A549 (cell line): ENCODE data around the gene FAF1. TPM values are rescaled to one million over a fixed set of nuclear protein-coding genes. Genes with fewer than 3 reads are reported as not detected.

Source experiments
- ATAC-seq, 2 experiments: fragments of 200-7000 bp in 1 of 2; fragments of >200 bp in 1 of 2; cut with Nextera tagmentation in 1 of 2; cut with Tn5 transposase in 1 of 2; 3 replicates each; pipeline versions ENCODE4 v1.8.0 to v1.9.1; 2018 to 2020; ENCODE audit warnings: mild to moderate bottlenecking in 1 of 2, moderate library complexity in 1 of 2
- CTCF ChIA-PET: fragments of 300-600 bp; sonication (Branson Sonifier 250); formaldehyde crosslinking; extraction: SDS; loops from one replicate; lab custom pipeline; 2021; ENCODE audit warnings: antibody characterized with exemption, inconsistent platforms; lab: Yijun Ruan, JAX
- POLR2A ChIA-PET: fragments of 350-600 bp; formaldehyde crosslinking; extraction: SDS; loops from one replicate; lab custom pipeline; 2021; ENCODE audit warnings: antibody characterized with exemption, inconsistent platforms; lab: Yijun Ruan, JAX
- DNase-seq, 2 experiments: peaks; one replicate each; pipeline versions ENCODE4 v3.0.0 to v3.0.0-alpha.2; 2011 to 2016; ENCODE audit warnings: low read depth in 1 of 2, low spot score in 1 of 2
- FAIRE-seq: peaks from 2 replicates; lab custom pipeline; 2011; peaks lifted over from hg19 to GRCh38; lab: Jason Lieb, UNC
- H3K27ac ChIP-seq, 2 experiments: fragments of >200 bp; sonication (Bioruptor Twin); formaldehyde crosslinking; 3 replicates each; pipeline ENCODE4 v1.5.1; 2016 to 2017
- H3K4me1 ChIP-seq: fragments of >200 bp; sonication (Bioruptor Twin); formaldehyde crosslinking; 3 replicates; pipeline ENCODE4 v1.6.1; 2016
- H3K4me2 ChIP-seq: fragments of >200 bp; sonication (Bioruptor Twin); formaldehyde crosslinking; 3 replicates; pipeline ENCODE4 v1.6.1; 2016
- H3K4me3 ChIP-seq: fragments of >200 bp; sonication (Bioruptor Twin); formaldehyde crosslinking; 3 replicates; pipeline ENCODE4 v1.5.1; 2016
- H3K9me3 ChIP-seq: fragments of >200 bp; sonication (Bioruptor Twin); formaldehyde crosslinking; 3 replicates; pipeline ENCODE4 v1.6.1; 2016
- CBX8 ChIP-seq: fragments of 200-600 bp; sonication (generic); IDR thresholded peaks from 2 replicates; pipeline ENCODE4 v1.6.1; 2016
- CHD2 ChIP-seq: fragments of 150-350 bp; IDR thresholded peaks from 2 replicates; pipeline ENCODE4 v1.6.1; 2014; ENCODE audit warnings: low read length; ENCODE audit not compliant: partially characterized antibody
- CHD4 ChIP-seq: fragments of 200-600 bp; sonication (generic); IDR thresholded peaks from 2 replicates; pipeline ENCODE4 v1.6.1; 2016; ENCODE audit warnings: antibody characterized with exemption, mild to moderate bottlenecking, borderline replicate concordance
- EHF ChIP-seq: fragments of 250-450 bp; sonication (Bioruptor Pico); IDR thresholded peaks from 2 replicates; pipeline ENCODE4 v1.5.0; 2020; ENCODE audit warnings: mild to moderate bottlenecking
- EP300 ChIP-seq, 2 experiments: fragments of >200 bp; sonication (Bioruptor Twin); formaldehyde crosslinking; IDR thresholded peaks; 2 replicates in 1 of 2; 3 replicates in 1 of 2; pipeline ENCODE4 v1.6.1; 2016 to 2017
- ESRRA ChIP-seq: fragments of 150-350 bp; IDR thresholded peaks from 2 replicates; pipeline ENCODE4 v1.6.1; 2014; ENCODE audit warnings: mild to moderate bottlenecking, low read length, borderline replicate concordance
- FOSL2 ChIP-seq, 2 experiments: fragments of 450-650 bp in 1 of 2; fragments of >200 bp in 1 of 2; sonication (Bioruptor Twin) in 1 of 2; formaldehyde crosslinking; IDR thresholded peaks; 2 replicates each; pipeline versions ENCODE4 v1.5.0 to v1.6.1; 2016 to 2020; ENCODE audit warnings: mild to moderate bottlenecking in 1 of 2, moderate library complexity in 1 of 2
- FOXS1 ChIP-seq: fragments of 250-450 bp; sonication (Bioruptor Pico); IDR thresholded peaks from 2 replicates; pipeline ENCODE4 v1.5.0; 2020; ENCODE audit warnings: mild to moderate bottlenecking, moderate library complexity
- HEYL ChIP-seq: fragments of 250-450 bp; sonication (Bioruptor Pico); IDR thresholded peaks from 2 replicates; pipeline ENCODE4 v1.8.0; 2021; ENCODE audit warnings: mild to moderate bottlenecking, moderate library complexity
- HOXB5 ChIP-seq: fragments of 250-450 bp; sonication (Bioruptor Pico); IDR thresholded peaks from 2 replicates; pipeline ENCODE4 v1.5.0; 2020; ENCODE audit warnings: mild to moderate bottlenecking, moderate library complexity
- JUN ChIP-seq, 2 experiments: fragments of >200 bp; sonication (Bioruptor Twin); formaldehyde crosslinking; IDR thresholded peaks; 2 replicates in 1 of 2; 3 replicates in 1 of 2; pipeline ENCODE4 v1.6.1; 2016 to 2017
- MAFK ChIP-seq: fragments of 450-650 bp; IDR thresholded peaks from 2 replicates; pipeline ENCODE4 v1.6.1; 2014; ENCODE audit not compliant: partially characterized antibody
- MAZ ChIP-seq: fragments of 150-350 bp; IDR thresholded peaks from 2 replicates; pipeline ENCODE4 v1.6.1; 2014; ENCODE audit warnings: antibody characterized with exemption, low read depth, low read length, borderline replicate concordance
- NFE2L2 ChIP-seq: fragments of 150-350 bp; conservative IDR thresholded peaks from 2 replicates; pipeline ENCODE4 v1.6.1; 2014; ENCODE audit warnings: low read length
- PHF8 ChIP-seq: fragments of 200-600 bp; sonication (generic); IDR thresholded peaks from 2 replicates; pipeline ENCODE4 v1.6.1; 2016; ENCODE audit warnings: low read depth, mild to moderate bottlenecking, antibody characterized with exemption, moderate library complexity, borderline replicate concordance
- RAD21 ChIP-seq, 2 experiments: fragments of >200 bp in 1 of 2; sonication (Bioruptor Twin) in 1 of 2; formaldehyde crosslinking in 1 of 2; IDR thresholded peaks in 1 of 2; conservative IDR thresholded peaks in 1 of 2; 2 replicates in 1 of 2; 3 replicates in 1 of 2; pipeline ENCODE4 v1.6.1; 2012 to 2018; ENCODE audit warnings: inconsistent platforms in 1 of 2
- RFX5 ChIP-seq: fragments of 450-650 bp; IDR thresholded peaks from 2 replicates; pipeline ENCODE4 v1.7.1; 2014; ENCODE audit warnings: antibody characterized with exemption, mild to moderate bottlenecking, moderate library complexity
- SMC3 ChIP-seq: fragments of >200 bp; sonication (Bioruptor Twin); formaldehyde crosslinking; IDR thresholded peaks from 3 replicates; pipeline ENCODE4 v1.6.1; 2018; ENCODE audit warnings: inconsistent platforms
- ZNF302 ChIP-seq: fragments of 250-450 bp; sonication (Bioruptor Pico); IDR thresholded peaks from 2 replicates; pipeline ENCODE4 v1.9.0; 2021; ENCODE audit warnings: inconsistent platforms, mild to moderate bottlenecking, moderate library complexity
- ZSCAN20 ChIP-seq: fragments of 250-450 bp; sonication (Bioruptor Pico); IDR thresholded peaks from 2 replicates; pipeline ENCODE4 v1.8.0; 2022; ENCODE audit warnings: mild to moderate bottlenecking, moderate library complexity
- WGBS: methylation state at CpG from one replicate; pipeline ENCODE4 v1.1.6; 2017; ENCODE audit errors: missing lambda C conversion rate; 5-methylcytosine and 5-hydroxymethylcytosine counted together
- polyA plus RNA-seq, 4 experiments: library from polyadenylated mRNA; depleted of rRNA in 3 of 4; stranded (reverse); fragments of >200 nt; fragmentation: RNase III in 1 of 4; extraction: RNeasy Plus Mini Kit Qiagen cat#74134 plus additional on column Dnase treatment in 1 of 4; gene quantifications; 2 replicates in 3 of 4; 3 replicates in 1 of 4; pipeline ENCODE4 v1.2.3, GENCODE V29; 2011 to 2017
- TF ChIP-seq, protein P1 (sequence below): IDR thresholded peaks from 2 replicates; pipeline ENCODE4 v1.6.1; 2012
- TF ChIP-seq, protein P2 (sequence below): fragments of 250-450 bp; sonication (Bioruptor Pico); IDR thresholded peaks from 2 replicates; pipeline ENCODE4 v1.5.0; 2021; ENCODE audit warnings: mild to moderate bottlenecking, moderate library complexity, borderline replicate concordance
- TF ChIP-seq, protein P3 (sequence below): IDR thresholded peaks from 2 replicates; pipeline ENCODE4 v1.6.1; 2012
- TF ChIP-seq, protein P4 (sequence below): fragments of >200 bp; sonication (Bioruptor Twin); formaldehyde crosslinking; IDR thresholded peaks from 2 replicates; pipeline ENCODE4 v1.6.1; 2016
- TF ChIP-seq, protein P5 (sequence below): fragments of 450-650 bp; IDR thresholded peaks from 2 replicates; pipeline ENCODE4 v1.6.1; 2014; ENCODE audit warnings: antibody characterized with exemption

FAF1 gene
- polyA plus RNA-seq, 2 of the 4 experiments (the other 2 are of a cell fraction), result 31.7 to 46.2 TPM

DNA sequence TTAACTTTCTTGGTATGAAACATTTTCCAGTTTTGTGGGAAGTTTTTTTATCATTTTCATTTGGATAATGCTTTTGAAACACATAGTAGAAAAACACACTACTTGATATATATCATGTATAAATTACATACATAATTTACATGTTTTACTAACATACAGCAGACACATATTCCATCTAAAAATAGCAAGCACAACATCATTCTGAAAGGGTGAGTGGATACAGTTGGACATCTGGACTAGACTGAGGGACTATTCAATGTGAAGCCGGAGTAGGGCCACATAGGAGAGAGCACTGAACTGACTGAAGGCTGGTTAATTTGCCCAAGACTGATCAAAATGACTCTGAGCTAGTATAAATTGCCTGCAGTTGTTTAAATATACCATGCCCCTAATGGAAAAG lies 21.7 kb upstream of the FAF1 start:
- peaks cover 37% of the 10 kb centered on the region; the same call in 2 of the 3 replicates for H3K4me1 ChIP-seq
- CTCF ChIA-PET, result interaction anchor here (0.8 kb wide), 1 partner anchor 9 kb away, joined by 3 read pairs; no protein-coding TSS in a partner anchor
- ATAC-seq (no peak), DNase-seq (no peak), FAIRE-seq (no peak)
- TF ChIP-seq RAD21 (conservative IDR thresholded peaks at IDR 0.05 in 1 of 2, IDR thresholded peaks at IDR 0.05 in 1 of 2), result no peak
- no peak for TF ChIP-seq SMC3
- TF ChIP-seq, protein P1, sequence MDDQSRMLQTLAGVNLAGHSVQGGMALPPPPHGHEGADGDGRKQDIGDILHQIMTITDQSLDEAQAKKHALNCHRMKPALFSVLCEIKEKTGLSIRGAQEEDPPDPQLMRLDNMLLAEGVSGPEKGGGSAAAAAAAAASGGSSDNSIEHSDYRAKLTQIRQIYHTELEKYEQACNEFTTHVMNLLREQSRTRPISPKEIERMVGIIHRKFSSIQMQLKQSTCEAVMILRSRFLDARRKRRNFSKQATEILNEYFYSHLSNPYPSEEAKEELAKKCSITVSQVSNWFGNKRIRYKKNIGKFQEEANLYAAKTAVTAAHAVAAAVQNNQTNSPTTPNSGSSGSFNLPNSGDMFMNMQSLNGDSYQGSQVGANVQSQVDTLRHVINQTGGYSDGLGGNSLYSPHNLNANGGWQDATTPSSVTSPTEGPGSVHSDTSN, result no peak
- TF ChIP-seq HEYL (CRISPR knock-in tag), result no peak
- TF ChIP-seq FOSL2 (IDR thresholded peaks at IDR 0.05), result no peak
- no peak for TF ChIP-seq FOSL2 (CRISPR knock-in tag; IDR thresholded peaks at IDR 0.05)
- TF ChIP-seq, protein P2, sequence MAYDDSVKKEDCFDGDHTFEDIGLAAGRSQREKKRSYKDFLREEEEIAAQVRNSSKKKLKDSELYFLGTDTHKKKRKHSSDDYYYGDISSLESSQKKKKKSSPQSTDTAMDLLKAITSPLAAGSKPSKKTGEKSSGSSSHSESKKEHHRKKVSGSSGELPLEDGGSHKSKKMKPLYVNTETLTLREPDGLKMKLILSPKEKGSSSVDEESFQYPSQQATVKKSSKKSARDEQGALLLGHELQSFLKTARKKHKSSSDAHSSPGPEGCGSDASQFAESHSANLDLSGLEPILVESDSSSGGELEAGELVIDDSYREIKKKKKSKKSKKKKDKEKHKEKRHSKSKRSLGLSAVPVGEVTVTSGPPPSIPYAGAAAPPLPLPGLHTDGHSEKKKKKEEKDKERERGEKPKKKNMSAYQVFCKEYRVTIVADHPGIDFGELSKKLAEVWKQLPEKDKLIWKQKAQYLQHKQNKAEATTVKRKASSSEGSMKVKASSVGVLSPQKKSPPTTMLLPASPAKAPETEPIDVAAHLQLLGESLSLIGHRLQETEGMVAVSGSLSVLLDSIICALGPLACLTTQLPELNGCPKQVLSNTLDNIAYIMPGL (CRISPR knock-in tag), result no peak
- no peak for TF ChIP-seq CBX8
- no peak for TF ChIP-seq ZNF302
- TF ChIP-seq ESRRA, result no peak
- TF ChIP-seq RFX5, result no peak
- TF ChIP-seq EHF (CRISPR knock-in tag), result no peak
- POLR2A ChIA-PET, result interaction anchor here (0.8 kb wide), 1 partner anchor 12 kb away, joined by 3 read pairs; the partner anchor contains the start of gene CDKN2C
- no peaks in the 10 kb centered on the region for H3K9me3 ChIP-seq
- peak overlapping the region; percentile 74 to 99; a peak in 5 of 6 replicates for H3K27ac ChIP-seq
- H3K4me3 ChIP-seq, result peak overlapping the region; percentile 27; the same call in 2 of the 3 replicates
- peak overlapping the region; percentile 84 for H3K4me2 ChIP-seq
- WGBS, result 22% methylated on average over 1 of the region's 1 CpG

DNA sequence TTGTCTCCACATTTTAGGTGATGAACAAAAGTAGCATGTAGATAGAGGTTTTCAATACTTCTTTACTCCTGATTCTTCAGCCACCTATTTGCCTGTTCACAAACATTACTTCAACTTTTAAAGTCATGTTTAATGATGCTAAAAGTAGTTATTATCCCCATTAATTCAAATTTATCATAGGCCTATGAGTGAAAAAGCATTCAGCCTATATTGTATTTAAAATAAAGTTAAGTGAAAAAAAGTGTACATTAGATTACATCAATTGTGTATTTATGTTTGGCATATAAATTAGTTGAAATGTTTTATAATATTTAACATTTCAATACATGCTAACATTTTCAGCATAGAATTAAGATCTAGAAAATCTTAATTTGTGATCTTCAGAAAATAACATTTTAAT lies 20.4 kb upstream of the FAF1 start:
- no peak for FAIRE-seq
- CTCF ChIA-PET, result no interaction called here

DNA sequence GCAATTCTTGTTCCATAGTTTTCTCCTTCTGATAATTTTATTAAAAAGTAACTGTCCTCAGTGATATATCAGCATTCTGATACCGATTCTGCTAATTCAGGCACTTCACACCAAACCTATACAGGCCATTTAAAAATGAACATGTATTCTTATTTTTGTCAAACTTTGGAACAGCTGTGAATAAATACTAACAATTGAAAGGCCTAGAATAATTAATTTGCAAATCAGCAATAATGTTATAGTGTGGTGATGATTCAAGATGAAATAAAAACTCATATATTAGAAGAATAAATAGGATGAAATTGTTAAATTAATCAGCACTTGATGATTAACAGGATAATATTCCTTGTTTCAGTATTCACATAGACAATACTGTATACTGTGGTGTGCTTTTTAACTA lies 19.9 kb upstream of the FAF1 start:
- H3K4me3 ChIP-seq, result peak overlapping the region; percentile 71; the same call in 2 of the 3 replicates
- no peaks in the 10 kb centered on the region for H3K9me3 ChIP-seq
- peak overlapping the region; percentile 84 for H3K4me2 ChIP-seq
- ATAC-seq (no peak), FAIRE-seq (no peak), DNase-seq (no peak)
- peak overlapping the region; percentile 70 to 99; a peak in 5 of 6 replicates for H3K27ac ChIP-seq
- peaks cover 40% of the 10 kb centered on the region; the same call in 2 of the 3 replicates for H3K4me1 ChIP-seq
- ChIA-PET CTCF (interaction anchor here (1.8 kb wide), 1 partner anchor 11 kb away, joined by 8 read pairs; no protein-coding TSS in a partner anchor), POLR2A (interaction anchor here (0.9 to 3.3 kb wide), 2 partner anchors 11 to 256 kb away, joined by 3 to 29 read pairs; partner anchors contain the start of genes CDKN2C and RNF11)
- 0% methylated on average over 1 of the region's 1 CpG for WGBS
- no peak for TF ChIP-seq PHF8
- TF ChIP-seq ZSCAN20 (CRISPR knock-in tag), result no peak
- TF ChIP-seq MAFK, result peak; percentile 64
- TF ChIP-seq EP300 (IDR thresholded peaks at IDR 0.05), result no peak
- no peak for TF ChIP-seq CHD2

More for the DNA sequence above, 20.4 kb upstream of the FAF1 start:
- Histone ChIP-seq H3K4me2 (peak overlapping the region; percentile 84), H3K9me3 (no peaks in the 10 kb centered on the region), H3K27ac (peak overlapping the region in 1 of 2 experiments; percentile 99; a peak in 3 of 6 replicates), H3K4me3 (no peak overlapping the region; the same call in 2 of the 3 replicates), H3K4me1 (peaks cover 37% of the 10 kb centered on the region; the same call in 2 of the 3 replicates)
- no peak for ATAC-seq
- POLR2A ChIA-PET, result no interaction called here
- TF ChIP-seq RFX5 (no peak), RAD21 (conservative IDR thresholded peaks at IDR 0.05 in 1 of 2, IDR thresholded peaks at IDR 0.05 in 1 of 2) (no peak), CHD4 (no peak), EP300 (IDR thresholded peaks at IDR 0.05) (no peak), NFE2L2 (no peak), HOXB5 (CRISPR knock-in tag) (no peak), SMC3 (no peak), FOXS1 (CRISPR knock-in tag) (no peak), PHF8 (no peak), JUN (IDR thresholded peaks at IDR 0.05) (no peak), MAZ (no peak)
- TF ChIP-seq, protein P3, sequence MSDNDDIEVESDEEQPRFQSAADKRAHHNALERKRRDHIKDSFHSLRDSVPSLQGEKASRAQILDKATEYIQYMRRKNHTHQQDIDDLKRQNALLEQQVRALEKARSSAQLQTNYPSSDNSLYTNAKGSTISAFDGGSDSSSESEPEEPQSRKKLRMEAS, result no peak
- TF ChIP-seq, protein P4, sequence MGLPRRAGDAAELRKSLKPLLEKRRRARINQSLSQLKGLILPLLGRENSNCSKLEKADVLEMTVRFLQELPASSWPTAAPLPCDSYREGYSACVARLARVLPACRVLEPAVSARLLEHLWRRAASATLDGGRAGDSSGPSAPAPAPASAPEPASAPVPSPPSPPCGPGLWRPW, result no peak
- TF ChIP-seq, protein P5, sequence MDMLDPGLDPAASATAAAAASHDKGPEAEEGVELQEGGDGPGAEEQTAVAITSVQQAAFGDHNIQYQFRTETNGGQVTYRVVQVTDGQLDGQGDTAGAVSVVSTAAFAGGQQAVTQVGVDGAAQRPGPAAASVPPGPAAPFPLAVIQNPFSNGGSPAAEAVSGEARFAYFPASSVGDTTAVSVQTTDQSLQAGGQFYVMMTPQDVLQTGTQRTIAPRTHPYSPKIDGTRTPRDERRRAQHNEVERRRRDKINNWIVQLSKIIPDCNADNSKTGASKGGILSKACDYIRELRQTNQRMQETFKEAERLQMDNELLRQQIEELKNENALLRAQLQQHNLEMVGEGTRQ, result no peak
- no peak for DNase-seq
